IPS-20b (cell line): ENCODE data around the gene ARL17A.
"Not testable (repeated sequence)": the region's sequence is repeated elsewhere in the genome, so short reads cannot be mapped to it uniquely, and the experiment has no call there.

Source experiments
- H3K27ac ChIP-seq: one replicate; pipeline ENCODE4 v1.5.1; 2013; ENCODE audit warnings: low read length
- H3K27me3 ChIP-seq: 2 replicates; pipeline ENCODE4 v1.6.1; 2013; ENCODE audit warnings: mild to moderate bottlenecking, low read length, inconsistent platforms; ENCODE audit not compliant: insufficient read depth
- H3K36me3 ChIP-seq: 2 replicates; pipeline ENCODE4 v1.6.1; 2013; ENCODE audit warnings: low read depth, mild to moderate bottlenecking, inconsistent platforms, low read length, moderate library complexity; ENCODE audit not compliant: insufficient read depth
- H3K4me1 ChIP-seq: 2 replicates; pipeline ENCODE4 v1.6.1; 2013; ENCODE audit warnings: mild to moderate bottlenecking, control low read depth, inconsistent platforms, low read length, moderate library complexity; ENCODE audit not compliant: insufficient read depth
- H3K4me3 ChIP-seq: 2 replicates; pipeline ENCODE4 v1.5.1; 2013; ENCODE audit warnings: mild to moderate bottlenecking, low read length, inconsistent platforms
- H3K9ac ChIP-seq: 2 replicates; pipeline ENCODE4 v1.6.1; 2013; ENCODE audit warnings: low read depth, mild to moderate bottlenecking, inconsistent platforms, low read length, moderate library complexity
- H3K9me3 ChIP-seq: 2 replicates; pipeline ENCODE4 v1.6.1; 2013; ENCODE audit warnings: mild to moderate bottlenecking, low read depth, low read length, inconsistent platforms; ENCODE audit not compliant: insufficient read depth

Gene ARL17A

DNA sequence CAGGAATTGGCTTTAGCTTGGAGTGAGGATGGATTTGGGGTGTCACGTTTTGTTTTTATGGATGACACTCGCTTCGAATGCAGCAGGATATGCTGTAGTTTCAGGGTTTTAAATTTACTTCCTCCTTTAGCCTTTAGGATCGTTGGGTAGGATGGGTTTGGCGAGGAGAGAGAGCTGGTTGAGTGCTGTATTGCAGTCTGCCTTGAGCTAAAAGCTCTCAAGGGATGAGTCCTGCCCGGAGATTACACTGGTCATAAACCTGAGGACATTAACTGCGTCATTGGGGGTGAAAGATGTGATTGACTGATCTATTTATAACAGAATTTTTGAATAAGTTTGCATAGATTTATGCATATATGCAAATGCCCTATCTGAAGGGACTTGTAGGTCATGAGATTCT lies 11.8 kb upstream of the ARL17A start:
- H3K9ac ChIP-seq, H3K4me1 ChIP-seq, H3K9me3 ChIP-seq, H3K27ac ChIP-seq, H3K4me3 ChIP-seq, H3K36me3 ChIP-seq, H3K27me3 ChIP-seq: not testable (repeated sequence)

DNA sequence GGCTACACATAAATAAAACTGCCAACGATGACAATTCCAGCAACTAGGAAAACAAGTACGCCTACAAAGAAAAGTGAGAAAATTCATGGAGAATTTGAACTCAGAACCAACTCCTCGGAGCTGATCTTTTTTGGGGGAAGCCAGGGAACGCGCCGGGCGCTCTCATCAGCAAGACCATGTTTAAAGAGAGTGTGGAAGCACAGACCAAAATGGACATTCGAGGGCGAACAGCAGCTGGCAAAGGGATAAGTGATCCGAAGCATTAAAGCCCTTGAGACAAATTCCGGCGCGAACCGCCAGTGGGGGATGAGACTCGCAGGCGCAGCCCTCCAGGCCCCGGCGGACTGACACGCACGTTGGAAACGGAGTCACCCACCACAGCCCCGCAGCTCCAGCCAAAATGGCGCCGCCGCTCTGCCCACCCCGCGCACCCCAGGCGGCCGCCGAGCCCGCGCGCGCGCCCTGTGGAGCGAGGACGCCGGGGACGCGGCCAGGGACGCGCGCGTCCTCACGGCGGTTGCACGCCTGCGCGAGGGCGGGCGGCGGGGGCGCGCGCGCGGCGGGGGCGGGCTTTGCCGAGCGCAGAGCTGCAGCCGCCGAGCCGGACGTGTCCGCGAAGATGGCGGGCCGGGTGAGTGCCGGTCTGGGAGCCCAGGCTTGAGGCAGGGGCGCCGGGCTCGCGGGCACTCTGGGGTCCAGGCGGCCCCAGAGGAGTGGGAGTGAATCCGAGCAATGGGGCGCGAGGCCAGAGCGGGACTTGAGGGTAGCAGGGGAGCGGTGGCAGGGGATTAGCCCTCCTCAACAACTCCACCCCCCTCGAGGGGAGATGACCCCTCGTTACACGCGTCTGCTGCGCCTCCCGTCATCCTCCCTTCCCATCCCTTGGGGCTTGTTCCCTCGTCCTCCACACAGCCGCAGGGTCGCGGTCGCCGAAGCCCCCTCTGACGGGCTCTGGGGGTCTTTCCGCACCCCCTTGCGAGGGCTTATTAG lies 11.0 kb upstream of the ARL17A start, which contains the start of gene NSF:
Gene NSF (plus strand): TSS at position 513 of the 990 bp plus-strand sequence. CDS start 107 bp downstream, at position 620.
- H3K36me3 ChIP-seq, H3K4me1 ChIP-seq, H3K9me3 ChIP-seq, H3K4me3 ChIP-seq, H3K27me3 ChIP-seq, H3K9ac ChIP-seq, H3K27ac ChIP-seq: not testable (repeated sequence)

DNA sequence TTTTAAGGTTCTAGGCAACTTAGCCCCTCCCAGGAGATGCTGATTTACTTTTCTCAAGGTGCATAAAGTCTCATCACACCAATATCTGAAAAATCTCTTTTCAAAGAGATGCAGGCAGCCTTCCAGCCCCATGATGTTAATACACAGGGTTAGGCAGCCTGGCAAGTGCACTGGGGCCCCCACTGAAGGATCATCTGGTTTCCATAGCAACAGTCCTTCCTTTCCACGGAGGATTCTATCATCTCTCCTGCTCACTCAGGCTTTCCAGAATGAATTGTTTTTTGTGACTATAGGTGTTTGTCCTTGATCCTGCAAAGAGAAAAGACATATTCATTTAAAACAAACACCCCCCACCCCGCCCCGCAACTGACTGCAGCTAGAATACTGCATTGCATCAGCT lies 6.0 kb upstream of the ARL17A start:
- H3K27me3 ChIP-seq, H3K4me3 ChIP-seq, H3K9me3 ChIP-seq, H3K4me1 ChIP-seq, H3K27ac ChIP-seq, H3K36me3 ChIP-seq, H3K9ac ChIP-seq: not testable (repeated sequence)

DNA sequence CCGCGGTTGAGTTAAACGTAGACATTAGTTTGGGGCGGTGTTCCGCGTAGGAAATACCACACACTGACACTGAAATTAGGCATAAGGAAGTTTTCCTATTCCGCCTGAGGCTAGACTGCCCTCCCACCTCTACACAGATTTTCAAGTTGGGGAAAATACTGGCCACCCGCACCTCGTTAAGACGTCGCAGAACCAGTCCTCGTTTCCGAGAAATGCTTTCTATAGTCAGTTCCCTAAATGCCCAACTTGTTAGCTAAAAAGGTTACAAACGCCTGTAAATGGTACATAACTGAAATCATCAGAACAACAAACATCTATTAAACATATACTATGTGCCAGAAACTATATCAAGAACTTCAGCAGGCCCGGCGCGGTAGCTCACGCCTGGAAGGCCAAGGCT lies 591 bp upstream of the ARL17A start:
- H3K4me3 ChIP-seq = not testable (repeated sequence)

DNA sequence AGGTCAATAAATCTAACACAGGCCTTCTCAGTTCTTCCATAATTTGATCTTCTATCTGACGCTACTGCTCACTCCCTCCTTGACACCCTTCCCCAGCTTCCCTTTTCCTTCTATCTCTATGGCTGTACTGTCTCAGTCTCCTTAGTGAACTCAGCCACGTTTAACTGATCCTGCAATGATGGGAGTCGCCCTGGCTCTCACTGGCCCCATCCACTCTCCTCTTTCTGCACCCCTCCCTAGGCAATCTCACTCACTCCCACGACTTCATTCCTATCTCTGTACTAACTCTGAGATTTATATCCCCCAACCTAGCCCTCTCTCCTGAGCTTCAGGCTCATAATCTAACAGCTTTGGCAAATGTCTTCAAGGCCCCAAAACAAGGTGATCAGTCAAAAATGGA lies 7.7 kb downstream of the ARL17A start:
- not testable (repeated sequence) for H3K4me1 ChIP-seq, H3K9ac ChIP-seq, H3K36me3 ChIP-seq, H3K4me3 ChIP-seq, H3K27ac ChIP-seq, H3K27me3 ChIP-seq, H3K9me3 ChIP-seq

More for the DNA sequence above, 591 bp upstream of the ARL17A start:
- not testable (repeated sequence) for H3K27ac ChIP-seq, H3K9ac ChIP-seq, H3K27me3 ChIP-seq, H3K36me3 ChIP-seq, H3K4me1 ChIP-seq, H3K9me3 ChIP-seq

DNA sequence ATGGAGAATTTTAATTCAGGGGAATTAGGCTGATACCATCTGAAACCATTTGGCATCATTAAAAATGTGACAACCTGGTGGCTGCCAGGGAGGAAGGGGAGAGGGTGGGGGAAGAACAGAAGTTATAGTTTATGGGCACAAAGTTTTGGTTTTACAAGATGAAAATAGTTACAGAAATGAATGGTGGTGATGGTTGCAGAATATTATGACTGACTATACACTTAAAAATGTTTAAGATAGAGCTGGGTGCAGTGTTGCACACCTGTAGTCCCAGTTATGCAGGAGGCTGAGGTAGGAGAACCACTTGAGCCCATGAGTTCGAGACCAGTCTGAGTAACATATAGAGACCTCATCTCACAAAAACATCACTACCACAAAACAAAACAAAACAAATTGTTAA lies 12.5 kb downstream of the ARL17A start:
- H3K27ac ChIP-seq, H3K9me3 ChIP-seq, H3K36me3 ChIP-seq, H3K4me3 ChIP-seq, H3K9ac ChIP-seq, H3K4me1 ChIP-seq, H3K27me3 ChIP-seq: not testable (repeated sequence)

DNA sequence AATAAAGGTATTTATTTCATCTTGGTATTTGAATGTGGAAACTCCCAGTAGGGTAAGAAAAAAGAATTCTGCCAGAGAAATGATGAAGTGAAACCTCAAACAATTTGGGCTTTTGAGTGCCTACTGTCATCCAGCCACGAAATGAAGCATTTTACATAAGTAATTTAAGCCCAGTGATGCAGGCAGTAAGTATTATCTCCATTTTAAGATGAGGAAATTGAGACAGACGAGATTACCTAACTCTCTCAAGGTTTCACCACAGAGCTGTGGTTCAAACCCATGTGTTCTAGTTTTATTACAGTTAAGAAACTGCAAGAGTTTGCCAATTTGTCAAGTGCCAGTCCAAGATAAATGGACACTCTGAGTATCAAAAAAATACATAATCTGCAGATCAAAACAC lies 13.2 kb downstream of the ARL17A start:
- not testable (repeated sequence) for H3K9ac ChIP-seq, H3K27me3 ChIP-seq, H3K9me3 ChIP-seq, H3K27ac ChIP-seq, H3K36me3 ChIP-seq, H3K4me1 ChIP-seq, H3K4me3 ChIP-seq

DNA sequence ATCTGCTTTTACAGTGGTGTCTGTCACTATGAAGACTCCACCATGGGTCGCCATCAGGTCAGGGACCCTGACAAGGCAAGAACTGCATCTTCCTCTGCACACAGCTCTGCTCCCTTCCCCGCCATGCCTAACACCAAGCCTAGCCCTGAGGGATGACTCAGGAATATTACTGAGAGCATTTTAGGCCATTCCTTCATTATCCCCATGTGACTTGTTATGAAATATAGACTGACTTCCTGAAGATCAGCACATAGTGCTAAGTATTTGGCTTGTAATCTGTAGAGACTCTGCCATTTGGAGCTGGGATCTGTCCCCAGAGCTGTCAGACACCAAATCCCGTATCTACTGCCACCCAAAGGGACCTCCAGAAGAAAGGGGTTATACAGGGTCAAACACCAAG lies 19.4 kb downstream of the ARL17A start:
- not testable (repeated sequence) for H3K4me1 ChIP-seq, H3K9me3 ChIP-seq, H3K27me3 ChIP-seq, H3K4me3 ChIP-seq, H3K9ac ChIP-seq, H3K36me3 ChIP-seq, H3K27ac ChIP-seq

DNA sequence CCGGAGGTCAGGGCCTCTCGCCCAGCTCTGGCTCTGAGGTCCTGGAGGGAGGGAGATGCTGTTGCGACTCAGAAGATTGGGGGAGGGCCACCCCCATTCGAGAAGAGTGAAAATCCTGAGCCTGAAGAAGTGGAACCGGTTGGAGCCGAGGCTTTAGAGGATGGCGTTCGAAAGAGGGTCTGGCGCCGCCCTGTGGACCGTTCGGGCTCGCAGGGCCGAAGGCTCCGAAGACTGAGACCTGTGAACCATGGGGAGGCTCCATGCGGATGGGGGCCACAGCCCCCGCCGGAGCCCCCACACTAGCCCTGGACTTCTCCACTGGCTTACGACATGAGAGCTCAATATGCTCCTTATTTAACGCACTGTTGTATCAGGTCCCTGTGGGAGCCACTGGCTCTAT lies 20.3 kb downstream of the ARL17A start:
- H3K27ac ChIP-seq, H3K4me1 ChIP-seq, H3K36me3 ChIP-seq, H3K9me3 ChIP-seq, H3K27me3 ChIP-seq, H3K9ac ChIP-seq, H3K4me3 ChIP-seq: not testable (repeated sequence)

DNA sequence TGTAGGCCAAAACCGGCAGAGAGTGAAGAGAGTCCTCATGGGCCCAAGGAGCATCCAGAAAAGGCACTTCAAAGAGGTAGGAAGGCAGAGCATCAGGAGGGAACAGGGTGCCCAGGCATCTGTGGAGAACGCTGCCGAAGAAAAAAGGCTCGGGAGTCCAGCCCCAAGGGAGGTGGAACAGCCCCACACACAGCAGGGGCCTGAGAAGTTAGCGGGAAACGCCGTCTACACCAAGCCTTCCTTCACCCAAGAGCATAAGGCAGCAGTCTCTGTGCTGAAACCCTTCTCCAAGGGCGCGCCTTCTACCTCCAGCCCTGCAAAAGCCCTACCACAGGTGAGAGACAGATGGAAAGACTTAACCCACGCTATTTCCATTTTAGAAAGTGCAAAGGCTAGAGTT lies 30.9 kb downstream of the ARL17A start:
- H3K4me1 ChIP-seq, H3K4me3 ChIP-seq, H3K9me3 ChIP-seq, H3K27ac ChIP-seq, H3K36me3 ChIP-seq, H3K27me3 ChIP-seq, H3K9ac ChIP-seq: not testable (repeated sequence)

DNA sequence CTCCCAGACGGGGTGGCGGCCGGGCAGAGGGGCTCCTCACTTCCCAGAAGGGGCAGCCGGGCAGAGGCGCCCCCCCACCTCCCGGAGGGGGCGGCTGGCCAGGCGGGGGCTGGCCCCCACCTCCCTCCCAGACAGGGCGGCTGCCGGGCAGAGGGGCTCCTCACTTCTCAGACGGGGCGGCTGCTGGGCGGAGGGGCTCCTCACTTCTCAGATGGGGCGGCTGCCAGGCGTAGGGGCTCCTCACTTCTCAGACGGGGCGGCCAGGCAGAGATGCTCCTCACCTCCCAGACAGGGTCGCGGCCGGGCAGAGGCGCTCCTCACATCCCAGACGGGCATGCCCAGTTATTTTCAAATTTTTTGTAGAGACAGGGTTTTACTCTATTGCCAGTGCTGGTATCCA lies 44.8 kb downstream of the ARL17A start:
- H3K9ac ChIP-seq, H3K9me3 ChIP-seq, H3K27ac ChIP-seq, H3K4me3 ChIP-seq, H3K27me3 ChIP-seq, H3K4me1 ChIP-seq, H3K36me3 ChIP-seq: not testable (repeated sequence)

DNA sequence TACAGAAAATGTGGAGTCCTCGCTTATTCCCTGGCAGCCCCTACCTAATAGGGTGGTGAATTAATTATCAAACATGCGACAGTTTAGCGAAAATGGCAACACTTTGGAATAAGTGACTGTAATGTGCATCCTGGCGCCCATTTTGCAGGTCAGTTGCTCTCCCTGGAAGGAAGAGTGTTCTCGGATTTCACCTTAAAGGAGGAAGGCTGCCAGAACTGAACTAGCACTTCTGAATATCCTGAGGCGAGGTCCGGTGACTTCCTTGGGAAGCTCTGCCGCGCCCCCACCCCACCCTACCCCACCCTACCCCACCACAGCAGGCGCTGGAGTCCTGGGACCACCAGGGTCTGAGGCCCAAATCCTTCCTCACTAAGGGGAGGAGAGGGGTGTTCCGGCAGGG lies 67.3 kb downstream of the ARL17A start, which contains the start of gene LRRC37A2:
Gene LRRC37A2 (plus strand): TSS at position 301 of the 400 bp plus-strand sequence. CDS start 245 bp downstream, outside the sequence.
- H3K27me3 ChIP-seq, H3K9me3 ChIP-seq, H3K4me1 ChIP-seq: not testable (repeated sequence)

More for the DNA sequence above, 67.3 kb downstream of the ARL17A start, which contains the start of gene LRRC37A2:
- not testable (repeated sequence) for H3K4me3 ChIP-seq, H3K9ac ChIP-seq, H3K36me3 ChIP-seq, H3K27ac ChIP-seq
